GM19452 (cell line): Measurements from ENCODE around the gene FAM114A1.

Experiments
- ATAC-seq: cut with Tn5 transposase; IDR thresholded peaks from one replicate; pipeline ENCODE4 v1.9.1; 2021; ENCODE audit not compliant: unreplicated experiment

Gene FAM114A1

GRCh38 chr4:38857354-38858096 is 10.1 kb upstream of the FAM114A1 start:
- peak; percentile 64 for ATAC-seq

DNA sequence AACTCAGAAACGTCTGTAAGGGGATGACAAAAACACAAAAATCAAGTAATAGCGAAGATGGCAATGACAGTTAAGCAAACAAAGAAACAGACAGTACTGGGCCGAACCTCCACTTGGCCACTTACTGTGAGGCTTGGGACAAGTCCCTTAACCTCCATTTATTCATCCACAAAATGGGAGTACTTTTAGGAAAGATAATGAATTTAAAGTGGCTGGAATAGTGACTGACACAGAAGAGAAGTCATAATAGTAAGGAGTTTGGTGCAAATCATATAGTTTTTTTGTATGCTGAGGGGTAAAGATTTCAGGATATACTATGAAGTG is 9.5 kb upstream of the FAM114A1 start:
- ATAC-seq = no peak

- no peak for ATAC-seq
Measured at GRCh38 chr4:38859501-38859900, 8.1 kb upstream of the FAM114A1 start.

DNA sequence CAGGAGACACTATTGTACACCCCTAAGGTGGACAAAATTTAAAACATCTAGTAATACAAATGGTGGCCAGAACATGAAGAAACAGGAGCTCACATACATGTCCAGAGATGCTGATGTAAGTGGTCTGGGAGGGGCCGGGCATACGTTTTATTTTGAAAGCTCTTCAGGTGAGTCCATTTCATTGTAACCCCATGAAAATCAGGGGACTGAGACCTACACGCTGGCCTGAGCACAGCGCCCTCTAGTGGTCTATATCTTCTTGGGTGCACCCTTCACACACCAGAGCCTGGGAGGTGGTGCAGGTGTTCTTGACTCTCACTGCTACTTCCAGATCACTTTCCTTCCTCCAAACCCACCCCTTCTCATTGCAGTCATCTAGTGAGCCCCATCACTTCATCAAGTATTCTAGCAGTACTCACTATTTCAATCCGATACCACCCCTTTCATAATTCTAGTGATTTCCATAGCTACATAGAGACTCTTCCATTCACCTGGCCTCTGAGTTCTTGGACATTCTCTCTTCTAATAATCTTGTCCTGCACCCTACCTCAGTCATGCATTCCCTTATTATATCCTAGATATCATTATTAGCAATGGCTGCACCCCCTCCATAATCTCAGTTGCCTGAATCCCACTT is 6.7 kb upstream of the FAM114A1 start:
- no peak for ATAC-seq

DNA sequence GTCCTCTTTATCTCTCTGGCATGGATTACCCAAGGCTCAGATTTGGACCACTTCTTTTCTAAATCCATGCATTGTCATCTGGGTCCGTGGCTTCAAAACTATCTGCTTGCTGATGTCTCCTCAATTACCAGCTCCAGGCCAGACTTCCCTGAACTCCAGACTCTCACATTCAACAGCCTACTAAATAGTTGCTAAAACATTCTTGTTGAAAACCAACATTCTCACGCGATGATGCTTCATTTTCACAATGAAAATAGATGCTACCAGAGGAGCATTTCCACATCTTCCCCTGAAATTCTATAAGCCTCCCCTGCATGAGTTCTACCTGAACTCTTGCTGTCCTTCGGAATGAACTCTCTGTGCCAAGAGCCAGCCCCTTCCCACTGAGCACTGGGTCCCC is 5.8 kb upstream of the FAM114A1 start:
- ATAC-seq = no peak

DNA sequence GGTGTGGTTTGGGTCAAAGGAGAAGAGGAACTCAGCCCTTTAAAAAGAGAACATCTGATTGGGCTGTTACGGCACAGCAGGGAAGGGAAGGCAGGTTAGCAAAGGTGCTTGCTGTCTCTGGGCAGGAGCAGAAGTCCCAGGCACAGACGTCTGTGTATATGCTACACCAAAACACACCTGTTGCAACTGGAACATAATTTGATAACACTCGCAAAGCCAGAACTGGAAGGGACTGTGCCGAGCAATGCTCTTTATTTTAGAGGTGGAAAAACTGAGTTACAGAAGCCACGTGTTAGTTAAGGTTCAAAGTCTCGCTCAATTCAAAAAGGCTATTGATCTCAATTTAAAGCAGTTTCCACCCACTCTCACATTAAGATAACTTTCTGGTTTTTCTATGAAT is 2.2 kb upstream of the FAM114A1 start:
- ATAC-seq = no peak

- ATAC-seq = no peak
Measured at GRCh38 chr4:38866973-38867477, 581 bp upstream of the FAM114A1 start.

- no peak for ATAC-seq
Measured at GRCh38 chr4:38868059-38868960, 704 bp downstream of the FAM114A1 start.

DNA sequence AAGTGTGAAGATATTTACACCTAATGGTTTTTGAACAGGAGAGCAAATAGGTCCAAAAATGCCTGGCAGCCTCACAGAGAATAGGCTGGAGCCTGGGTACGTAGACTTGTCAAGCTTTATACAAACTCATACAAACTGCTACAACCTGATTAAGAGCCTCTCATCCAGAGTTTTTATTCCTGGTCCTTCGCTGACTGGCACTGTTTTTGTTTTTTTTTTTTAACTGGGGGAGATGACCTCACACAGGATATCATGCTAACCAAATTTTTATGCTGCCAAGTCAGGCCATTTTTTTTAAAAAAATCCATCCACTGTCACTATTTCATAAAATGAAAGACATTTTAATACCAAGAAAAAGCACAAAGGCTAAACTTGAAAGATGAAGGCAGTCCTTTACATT is 1.9 kb downstream of the FAM114A1 start:
- ATAC-seq = no peak

- no peak for ATAC-seq
Measured at GRCh38 chr4:38870098-38870808, 2.6 kb downstream of the FAM114A1 start.

- ATAC-seq = no peak
Measured at GRCh38 chr4:38871593-38871992, 4.0 kb downstream of the FAM114A1 start.

- no peak for ATAC-seq
Measured at GRCh38 chr4:38872620-38873019, 5.0 kb downstream of the FAM114A1 start.

- no peak for ATAC-seq
Measured at GRCh38 chr4:38873290-38873944, 5.8 kb downstream of the FAM114A1 start.

DNA sequence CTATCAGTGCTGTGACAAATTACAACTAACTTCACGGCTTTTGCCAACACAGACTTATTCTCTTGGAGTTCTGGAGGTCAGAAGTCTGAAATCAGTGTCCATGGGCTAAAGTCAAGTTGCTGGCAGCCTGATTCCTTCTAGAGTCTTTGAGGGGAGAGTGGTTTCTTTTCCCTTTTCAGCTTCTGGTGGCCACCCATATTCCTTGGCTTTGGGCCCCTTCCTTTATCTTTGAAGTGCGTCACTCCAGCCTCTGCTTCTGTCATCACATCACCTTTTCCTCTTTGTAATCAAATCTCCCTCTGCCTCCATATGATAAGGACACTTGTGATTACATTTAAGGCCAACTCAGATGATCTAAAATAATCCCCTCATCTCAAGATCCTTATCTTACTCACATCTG is 9.0 kb downstream of the FAM114A1 start:
- ATAC-seq = no peak

DNA sequence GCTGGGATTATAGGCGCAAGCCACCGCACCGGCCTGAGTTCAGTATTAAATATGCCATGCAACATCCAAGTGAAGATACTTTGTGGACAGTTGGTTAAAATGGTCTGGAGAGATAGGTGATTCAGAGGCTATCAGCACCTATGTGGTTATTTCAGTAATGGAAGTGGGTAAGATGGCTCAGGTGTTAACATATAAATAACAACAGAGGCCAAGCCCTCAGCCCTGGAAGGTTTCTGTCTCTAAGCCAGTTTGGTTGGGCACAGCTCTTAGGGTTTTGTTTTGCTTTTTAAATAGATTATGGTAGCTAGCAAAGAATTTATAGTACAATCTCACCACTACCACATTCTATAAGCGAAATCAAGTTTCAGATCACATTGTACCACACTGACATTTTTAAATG is 16.6 kb downstream of the FAM114A1 start:
- ATAC-seq = no peak

DNA sequence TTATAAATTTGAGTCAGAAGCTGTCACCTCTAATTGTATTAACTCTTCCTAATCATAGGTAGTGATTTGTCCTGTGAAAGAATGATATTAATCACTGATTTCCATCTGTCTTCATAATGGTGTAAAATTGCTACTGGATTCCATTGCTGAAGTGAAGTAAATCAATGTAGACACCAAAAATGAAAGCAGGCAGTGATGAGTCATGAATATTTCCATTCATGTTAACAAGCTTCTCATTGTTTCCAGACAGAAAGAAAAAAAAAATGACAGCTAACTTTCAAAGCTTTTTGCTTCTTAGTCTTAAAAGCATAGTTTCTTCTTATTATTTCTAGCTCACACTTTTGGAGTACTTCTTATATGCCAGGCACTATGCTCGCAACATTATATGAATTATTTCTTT is 21.5 kb downstream of the FAM114A1 start:
- no peak for ATAC-seq

DNA sequence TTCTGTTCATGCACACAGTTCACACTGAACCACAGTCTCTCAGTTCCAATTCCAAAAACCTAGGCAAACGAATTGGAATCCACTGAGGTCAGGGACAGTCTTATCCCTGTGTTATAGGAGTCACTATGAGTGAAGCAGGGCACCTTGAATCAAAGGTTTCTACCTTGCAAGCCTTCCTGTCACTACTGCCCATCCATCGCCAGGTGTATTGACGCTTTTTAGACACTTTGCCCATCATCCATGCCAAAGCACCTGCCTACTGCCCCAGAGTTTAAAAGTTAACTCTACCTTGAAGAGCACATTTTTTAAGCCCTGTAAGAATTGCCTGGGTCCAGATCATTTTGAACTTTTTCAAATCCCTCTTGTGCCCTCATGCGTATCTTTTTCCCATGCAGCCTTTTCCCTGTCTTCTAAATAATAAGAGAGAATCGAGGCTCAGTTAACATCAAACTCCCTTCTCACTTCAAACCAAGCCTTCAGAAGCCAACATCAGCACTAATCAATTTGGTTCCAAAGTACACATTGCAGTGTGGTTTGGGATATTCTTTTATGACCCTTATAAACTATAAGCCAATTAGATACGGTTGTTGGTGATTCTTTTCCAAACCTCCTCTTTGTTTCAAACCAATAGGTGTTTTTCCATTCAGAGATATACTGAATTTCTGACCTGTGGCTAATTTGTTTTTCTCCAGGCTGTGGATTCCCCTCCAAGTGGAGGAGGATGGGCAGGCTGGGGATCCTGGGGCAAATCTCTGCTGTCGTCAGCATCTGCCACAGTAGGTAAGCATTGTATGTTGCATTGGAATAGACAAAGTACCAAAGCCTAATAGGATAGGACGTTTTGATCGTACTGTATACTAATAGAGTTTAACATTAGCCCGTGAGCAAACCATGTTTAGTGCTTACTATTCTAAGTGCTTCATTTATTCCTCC is 23.7 kb downstream of the FAM114A1 start:
- no peak for ATAC-seq

DNA sequence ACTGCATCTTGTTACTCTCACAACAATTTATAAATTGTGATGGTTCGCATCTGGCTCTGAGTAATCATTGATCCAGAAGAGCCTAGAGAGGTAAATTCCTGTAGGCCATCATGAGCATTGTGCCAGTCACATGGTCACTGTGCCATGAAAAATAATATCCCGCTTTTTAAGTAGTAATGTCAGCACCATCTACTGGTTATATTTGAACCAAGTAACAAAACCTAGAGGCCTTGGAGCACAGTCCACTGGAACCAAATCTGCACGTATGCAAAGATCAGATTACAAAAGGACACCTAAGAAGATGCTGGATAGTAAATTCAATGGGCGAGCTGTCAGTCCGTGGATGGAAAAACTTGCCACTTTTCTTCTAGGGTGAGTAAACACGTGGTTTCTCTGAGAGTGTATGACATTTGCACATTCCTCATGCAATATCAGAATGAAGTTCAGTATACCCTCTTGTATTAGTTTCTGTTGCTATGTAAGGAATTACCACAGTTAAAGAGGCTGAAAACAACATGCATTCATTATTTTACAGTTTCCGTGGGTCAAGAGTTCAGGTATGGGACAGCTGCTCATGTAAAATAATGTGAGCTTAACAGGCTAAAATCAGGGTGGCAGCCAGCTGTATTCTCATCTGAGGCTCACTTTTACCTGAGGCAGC is 26.8 kb downstream of the FAM114A1 start:
- ATAC-seq = no peak

DNA sequence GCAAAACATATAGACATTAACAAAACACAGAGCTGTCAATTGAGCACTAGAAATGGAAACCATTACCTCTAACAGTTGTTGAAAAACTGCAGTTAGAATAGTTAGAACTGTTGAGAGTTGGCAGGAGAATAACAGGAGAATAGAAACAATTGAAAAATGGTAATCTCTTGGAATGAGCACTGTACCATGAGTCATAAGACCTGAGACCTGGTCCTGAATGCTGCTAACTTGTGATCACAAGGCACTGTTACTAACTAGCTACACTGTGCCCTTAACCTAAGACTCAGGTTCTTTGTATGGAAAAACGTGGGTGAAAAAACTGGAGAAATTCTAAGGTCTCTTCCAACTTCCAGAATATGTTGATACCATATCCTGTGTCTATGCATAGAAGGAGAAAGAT is 29.3 kb downstream of the FAM114A1 start:
- ATAC-seq = no peak
